Caco-2 (cell line): ENCODE results near the gene CCIN. TPM values are rescaled to one million over a fixed set of nuclear protein-coding genes. Genes with fewer than 3 reads are reported as not detected.

Experiments
- BruUV-seq: library from RNA; stranded (reverse); fragments of 400-500 nt; replicated peaks from 2 replicates; lab custom pipeline; 2021; lab: Mats Ljungman, UMichigan
- CTCF ChIA-PET: fragments of 300-600 bp; sonication (Branson Sonifier 250); formaldehyde crosslinking; loops from one replicate; lab custom pipeline; 2022; ENCODE audit warnings: antibody characterized with exemption; lab: Charles Lee
- POLR2A ChIA-PET: fragments of 300-600 bp; sonication (Branson Sonifier 250); formaldehyde crosslinking; loops from one replicate; lab custom pipeline; 2022; ENCODE audit warnings: antibody characterized with exemption; lab: Charles Lee
- DNase-seq, 2 experiments: peaks; one replicate each; pipeline versions ENCODE4 v3.0.0 to v3.0.0-alpha.2; 2020 to 2022
- H3K27me3 ChIP-seq: replicated peaks from 2 replicates; pipeline ENCODE4 v1.6.0; 2011; ENCODE audit warnings: low read length; ENCODE audit not compliant: control insufficient read depth, insufficient read depth
- H3K36me3 ChIP-seq: 2 replicates; pipeline ENCODE4 v1.5.1; 2011; ENCODE audit warnings: low read length; ENCODE audit not compliant: control insufficient read depth, insufficient read depth
- H3K4me1 ChIP-seq: fragments of 250-450 bp; sonication (Bioruptor Pico); 2 replicates; pipeline ENCODE4 v1.5.1; 2020; ENCODE audit warnings: mild to moderate bottlenecking
- H3K4me3 ChIP-seq: 2 replicates; pipeline ENCODE4 v1.5.1; 2011; ENCODE audit warnings: low read depth, mild to moderate bottlenecking, control low read depth, low read length
- H3K9me3 ChIP-seq: fragments of 250-450 bp; sonication (Bioruptor Pico); 2 replicates; pipeline ENCODE4 v1.5.1; 2020; ENCODE audit warnings: mild to moderate bottlenecking, moderate library complexity
- H3K27ac Mint-ChIP-seq: one replicate; pipeline ENCODE4 v1.8.0; 2022; ENCODE audit warnings: mixed read lengths; ENCODE audit not compliant: unreplicated experiment
- H3K27me3 Mint-ChIP-seq: one replicate; pipeline ENCODE4 v1.8.0; 2022; ENCODE audit warnings: mixed read lengths; ENCODE audit not compliant: insufficient read depth, unreplicated experiment
- H3K36me3 Mint-ChIP-seq: one replicate; pipeline ENCODE4 v1.8.0; 2022; ENCODE audit warnings: mild to moderate bottlenecking, mixed read lengths; ENCODE audit not compliant: insufficient read depth, unreplicated experiment
- H3K4me1 Mint-ChIP-seq: one replicate; pipeline ENCODE4 v1.8.0; 2022; ENCODE audit warnings: low read depth, mixed read lengths; ENCODE audit not compliant: unreplicated experiment
- H3K4me3 Mint-ChIP-seq: one replicate; pipeline ENCODE4 v1.8.0; 2022; ENCODE audit warnings: mild to moderate bottlenecking, moderate library complexity, mixed read lengths; ENCODE audit not compliant: unreplicated experiment
- H3K9me3 Mint-ChIP-seq: one replicate; pipeline ENCODE4 v1.8.0; 2022; ENCODE audit warnings: mixed read lengths; ENCODE audit not compliant: unreplicated experiment
- intact Hi-C: fragments of 100-400 bp; cut with micrococcal nuclease; formaldehyde crosslinking; loops from one replicate; pipeline ENCODE4 v1.10.0; 2022; ENCODE audit not compliant: unreplicated experiment
- total RNA-seq: library from RNA; stranded (reverse); gene quantifications from 2 replicates; pipeline ENCODE4 v1.2.3, GENCODE V29; 2022
- TF ChIP-seq, protein P1 (sequence below), 2 experiments: fragments of 200-600 bp in 1 of 2; IDR thresholded peaks; 1 replicate in 1 of 2; 2 replicates in 1 of 2; pipeline versions ENCODE4 v1.5.1 to v1.8.0; 2011 to 2022; ENCODE audit warnings: antibody characterized with exemption in 1 of 2, control low read depth in 1 of 2, inconsistent platforms in 1 of 2, low read depth in 1 of 2, low read length in 1 of 2, mild to moderate bottlenecking in 1 of 2, moderate library complexity in 1 of 2; ENCODE audit not compliant: insufficient read depth in 1 of 2, severe bottlenecking in 1 of 2, unreplicated experiment in 1 of 2

CCIN gene
- total RNA-seq, 1 experiment from 2014 or later = not detected

DNA sequence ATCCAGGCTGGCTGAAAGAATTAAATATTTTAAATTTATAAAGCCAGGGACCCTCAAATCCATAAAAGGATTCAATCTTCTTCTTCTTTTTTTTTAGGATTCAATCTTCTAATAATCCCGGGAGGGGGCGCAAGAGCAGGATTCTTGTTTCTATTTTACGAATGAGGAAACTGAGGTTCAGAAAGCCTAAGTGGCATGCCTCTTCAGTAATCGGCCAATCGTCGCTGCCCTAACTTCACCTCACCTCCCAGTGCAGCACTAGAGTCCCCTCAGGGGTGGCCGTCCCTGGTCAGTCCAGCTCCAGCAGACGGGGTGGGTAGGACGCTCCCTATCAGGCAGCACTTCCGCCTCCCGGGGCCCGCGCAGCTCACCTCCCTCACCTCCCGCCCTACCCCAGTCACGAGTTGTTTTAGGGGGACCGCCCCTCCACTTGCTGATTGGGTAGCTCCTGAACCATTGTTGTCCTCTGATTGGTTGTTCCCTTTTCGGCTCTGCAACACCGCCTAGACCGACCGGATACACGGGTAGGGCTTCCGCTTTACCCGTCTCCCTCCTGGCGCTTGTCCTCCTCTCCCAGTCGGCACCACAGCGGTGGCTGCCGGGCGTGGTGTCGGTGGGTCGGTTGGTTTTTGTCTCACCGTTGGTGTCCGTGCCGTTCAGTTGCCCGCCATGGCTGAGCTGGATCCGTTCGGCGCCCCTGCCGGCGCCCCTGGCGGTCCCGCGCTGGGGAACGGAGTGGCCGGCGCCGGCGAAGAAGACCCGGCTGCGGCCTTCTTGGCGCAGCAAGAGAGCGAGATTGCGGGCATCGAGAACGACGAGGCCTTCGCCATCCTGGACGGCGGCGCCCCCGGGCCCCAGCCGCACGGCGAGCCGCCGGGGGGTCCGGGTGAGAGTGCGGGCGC is 21.5 kb downstream of the CCIN start, which contains the start of gene CLTA:
Gene CLTA (plus strand): TSS at position 534 of the 902 bp plus-strand sequence. CDS start 136 bp downstream, at position 670.
- intact Hi-C loops = loop anchor here (1.0 kb wide), 1 partner anchor 130 kb away; no protein-coding TSS in a partner anchor
- no peaks in the 10 kb centered on the region for H3K9me3 Mint-ChIP-seq
- TF ChIP-seq, protein P1, sequence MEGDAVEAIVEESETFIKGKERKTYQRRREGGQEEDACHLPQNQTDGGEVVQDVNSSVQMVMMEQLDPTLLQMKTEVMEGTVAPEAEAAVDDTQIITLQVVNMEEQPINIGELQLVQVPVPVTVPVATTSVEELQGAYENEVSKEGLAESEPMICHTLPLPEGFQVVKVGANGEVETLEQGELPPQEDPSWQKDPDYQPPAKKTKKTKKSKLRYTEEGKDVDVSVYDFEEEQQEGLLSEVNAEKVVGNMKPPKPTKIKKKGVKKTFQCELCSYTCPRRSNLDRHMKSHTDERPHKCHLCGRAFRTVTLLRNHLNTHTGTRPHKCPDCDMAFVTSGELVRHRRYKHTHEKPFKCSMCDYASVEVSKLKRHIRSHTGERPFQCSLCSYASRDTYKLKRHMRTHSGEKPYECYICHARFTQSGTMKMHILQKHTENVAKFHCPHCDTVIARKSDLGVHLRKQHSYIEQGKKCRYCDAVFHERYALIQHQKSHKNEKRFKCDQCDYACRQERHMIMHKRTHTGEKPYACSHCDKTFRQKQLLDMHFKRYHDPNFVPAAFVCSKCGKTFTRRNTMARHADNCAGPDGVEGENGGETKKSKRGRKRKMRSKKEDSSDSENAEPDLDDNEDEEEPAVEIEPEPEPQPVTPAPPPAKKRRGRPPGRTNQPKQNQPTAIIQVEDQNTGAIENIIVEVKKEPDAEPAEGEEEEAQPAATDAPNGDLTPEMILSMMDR (IDR thresholded peaks at IDR 0.05; ENCODE audit: insufficient read depth in 1 of 2, low read depth in 1 of 2, low read length in 1 of 2, severe bottlenecking in 1 of 2, unreplicated experiment in 1 of 2) = peak in 1 of 2 experiments; percentile 44
- Histone ChIP-seq H3K4me1 (peaks cover 7% of the 10 kb centered on the region; the same call in 1 of the 2 replicates), H3K4me3 (peak within 1 kb of the TSS; percentile 82), H3K9me3 (no peaks in the 10 kb centered on the region), H3K27me3 (no peaks in the 10 kb centered on the region), H3K36me3 (no peaks in the 10 kb centered on the region; the same call in 1 of the 2 replicates)
- no peaks in the 10 kb centered on the region for H3K27me3 Mint-ChIP-seq
- ChIA-PET POLR2A (interaction anchor here (0.5 to 2.6 kb wide), 21 partner anchors 8 to 1555 kb away, joined by 3 to 19 read pairs (median 3); partner anchors contain the start of genes CCDC107, RECK and RMRP), CTCF (interaction anchor here (0.6 to 2.3 kb wide), 15 partner anchors 14 to 1119 kb away, joined by 3 to 13 read pairs (median 3); partner anchors contain the start of gene RNF38)
- peaks cover 45% of the 10 kb centered on the region for H3K36me3 Mint-ChIP-seq
- BruUV-seq = no TSS peak
- peaks cover 38% of the 10 kb centered on the region for H3K4me1 Mint-ChIP-seq
- peak within 1 kb of the TSS; percentile 81 for H3K27ac Mint-ChIP-seq
- DNase-seq = peak; percentile 98 to 99
- peak within 1 kb of the TSS; percentile 95 for H3K4me3 Mint-ChIP-seq

- H3K27ac Mint-ChIP-seq = peak overlapping the region; percentile 81
- H3K9me3 Mint-ChIP-seq = no peaks in the 10 kb centered on the region
- ChIA-PET POLR2A (interaction anchor here (0.6 to 2.6 kb wide), 10 partner anchors 8 to 1556 kb away, joined by 3 to 19 read pairs (median 3); partner anchors contain the start of gene RECK), CTCF (interaction anchor here (0.6 to 2.3 kb wide), 5 partner anchors 14 to 309 kb away, joined by 3 to 13 read pairs (median 3); no protein-coding TSS in a partner anchor)
- Histone ChIP-seq H3K9me3 (no peaks in the 10 kb centered on the region), H3K36me3 (no peaks in the 10 kb centered on the region; the same call in 1 of the 2 replicates), H3K27me3 (no peaks in the 10 kb centered on the region), H3K4me3 (peak overlapping the region; percentile 82), H3K4me1 (peaks cover 7% of the 10 kb centered on the region; the same call in 1 of the 2 replicates)
- TF ChIP-seq, protein P1 (IDR thresholded peaks at IDR 0.05; ENCODE audit: insufficient read depth in 1 of 2, low read depth in 1 of 2, low read length in 1 of 2, severe bottlenecking in 1 of 2, unreplicated experiment in 1 of 2) = no peak
- no TSS peak for BruUV-seq
- no peak for DNase-seq
- H3K4me1 Mint-ChIP-seq = peaks cover 38% of the 10 kb centered on the region
- peaks cover 48% of the 10 kb centered on the region for H3K36me3 Mint-ChIP-seq
- intact Hi-C loops = no loop called here
- peak overlapping the region; percentile 95 for H3K4me3 Mint-ChIP-seq
- no peaks in the 10 kb centered on the region for H3K27me3 Mint-ChIP-seq
Measured at GRCh38 chr9:36191290-36191645, 22.1 kb downstream of the CCIN start.

- DNase-seq = no peak
- no peaks in the 10 kb centered on the region; the same call in 1 of the 2 replicates for H3K36me3 ChIP-seq
- Mint-ChIP-seq H3K9me3 (no peaks in the 10 kb centered on the region), H3K4me3 (peak overlapping the region; percentile 95), H3K27me3 (no peaks in the 10 kb centered on the region), H3K36me3 (peaks cover 48% of the 10 kb centered on the region), H3K27ac (peak overlapping the region; percentile 81), H3K4me1 (peaks cover 38% of the 10 kb centered on the region)
- intact Hi-C loops = no loop called here
- TF ChIP-seq, protein P1 (IDR thresholded peaks at IDR 0.05; ENCODE audit: insufficient read depth in 1 of 2, low read depth in 1 of 2, low read length in 1 of 2, severe bottlenecking in 1 of 2, unreplicated experiment in 1 of 2) = no peak
- H3K4me3 ChIP-seq = peak overlapping the region; percentile 82
- H3K9me3 ChIP-seq = no peaks in the 10 kb centered on the region
- BruUV-seq = no TSS peak
- CTCF ChIA-PET = interaction anchor here (0.6 kb wide), 1 partner anchor 140 kb away, joined by 3 read pairs; no protein-coding TSS in a partner anchor
- peaks cover 7% of the 10 kb centered on the region; the same call in 1 of the 2 replicates for H3K4me1 ChIP-seq
- POLR2A ChIA-PET = interaction anchor here (0.8 to 1.9 kb wide), 3 partner anchors 13 to 137 kb away, joined by 3 to 16 read pairs (median 6); no protein-coding TSS in a partner anchor
- no peaks in the 10 kb centered on the region for H3K27me3 ChIP-seq
Measured at GRCh38 chr9:36191686-36192085, 22.5 kb downstream of the CCIN start.
